ENCODE results near the gene CNTNAP2.

CNTNAP2 gene

GRCh38 chr7:146116521-146117222 lies at the start of gene CNTNAP2:
Gene CNTNAP2, plus strand, starts transcription at chr7:146116801. Its CDS starts 76 bp downstream, at chr7:146116877.
- no peak for DNase-seq (ENCODE audit: low read depth)

GRCh38 chr7:146067880-146068279 lies 48.7 kb upstream of the CNTNAP2 start:
- no peak for DNase-seq (ENCODE audit: low read depth)

DNA sequence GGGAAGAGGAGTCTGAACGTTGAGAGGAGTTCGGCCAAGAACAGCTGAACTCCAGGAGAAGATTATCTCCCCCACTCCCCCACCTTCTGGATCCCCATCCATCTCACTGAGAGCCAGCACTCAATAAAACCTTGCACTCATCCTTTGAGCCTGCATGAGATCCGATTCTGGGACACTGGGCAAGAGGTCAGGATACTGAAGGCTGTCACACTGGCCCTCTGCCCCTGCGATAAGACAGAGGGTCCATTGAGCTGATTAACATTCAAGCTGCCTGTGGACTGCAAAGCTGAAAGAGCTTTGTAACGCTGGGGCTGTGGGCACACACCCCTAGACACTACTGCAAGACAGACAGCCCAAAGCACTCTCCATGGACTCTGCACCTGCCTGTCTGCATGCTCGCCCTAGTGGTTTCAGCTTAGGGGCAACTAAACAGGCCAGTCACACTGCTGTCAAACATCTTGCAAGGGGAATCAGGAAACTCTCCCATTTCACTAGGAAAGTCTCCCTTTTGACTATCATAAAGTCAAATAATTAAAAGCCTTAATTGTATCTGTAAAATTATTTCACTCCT lies 42.3 kb upstream of the CNTNAP2 start:
- no peak for DNase-seq (ENCODE audit: low read depth)

- DNase-seq (ENCODE audit: low read depth): no peak
These were observed 40.3 kb upstream of the CNTNAP2 start for GRCh38 chr7:146076344-146076743.

DNA sequence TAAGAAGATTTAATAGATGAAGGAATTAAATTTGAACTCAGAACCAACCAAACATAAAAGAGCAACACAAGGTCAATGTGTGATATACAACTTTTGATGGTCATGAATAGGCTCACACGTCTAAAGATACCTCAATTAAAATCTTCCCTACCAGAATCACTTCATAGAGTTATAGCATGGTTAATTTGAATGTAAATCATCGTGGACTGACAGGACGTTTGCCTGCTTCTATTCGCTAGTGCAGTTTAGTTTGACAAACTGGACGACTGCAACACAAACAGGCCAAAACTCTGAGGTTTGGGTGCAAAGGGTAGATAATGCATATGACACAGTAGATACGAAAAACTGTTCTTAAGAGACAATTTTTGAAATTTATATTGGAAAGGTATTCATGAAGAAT lies 32.5 kb upstream of the CNTNAP2 start:
- DNase-seq (ENCODE audit: low read depth): no peak

DNA sequence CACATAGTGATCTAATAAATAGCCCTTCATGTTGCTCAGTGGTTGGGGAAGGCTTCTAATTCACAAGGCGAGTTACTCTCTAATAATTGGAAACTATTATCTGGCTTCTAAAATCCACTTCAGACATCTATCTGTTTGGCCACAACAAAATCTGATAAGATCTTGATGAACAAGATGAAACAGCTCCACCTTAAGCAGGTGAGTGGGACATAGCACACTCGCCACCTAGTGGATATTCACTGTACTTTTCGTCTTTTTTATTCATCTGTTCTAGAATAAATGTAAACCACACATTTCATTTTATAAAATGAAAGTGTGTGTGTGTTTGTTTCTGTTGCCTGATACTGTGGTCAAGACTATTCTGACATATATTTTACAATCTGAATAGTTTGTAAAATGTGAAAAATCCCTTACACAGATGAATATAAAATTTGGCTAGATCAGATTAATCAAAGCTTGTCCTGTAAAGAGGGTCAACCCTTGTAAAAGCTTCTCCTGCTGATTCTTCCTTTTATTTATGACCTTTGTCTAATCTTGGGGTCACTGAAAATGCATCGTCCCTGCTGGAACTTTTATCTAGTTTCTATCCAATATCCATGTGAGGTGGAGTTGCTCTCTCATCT lies 26.5 kb upstream of the CNTNAP2 start:
- no peak for DNase-seq (ENCODE audit: low read depth)

DNA sequence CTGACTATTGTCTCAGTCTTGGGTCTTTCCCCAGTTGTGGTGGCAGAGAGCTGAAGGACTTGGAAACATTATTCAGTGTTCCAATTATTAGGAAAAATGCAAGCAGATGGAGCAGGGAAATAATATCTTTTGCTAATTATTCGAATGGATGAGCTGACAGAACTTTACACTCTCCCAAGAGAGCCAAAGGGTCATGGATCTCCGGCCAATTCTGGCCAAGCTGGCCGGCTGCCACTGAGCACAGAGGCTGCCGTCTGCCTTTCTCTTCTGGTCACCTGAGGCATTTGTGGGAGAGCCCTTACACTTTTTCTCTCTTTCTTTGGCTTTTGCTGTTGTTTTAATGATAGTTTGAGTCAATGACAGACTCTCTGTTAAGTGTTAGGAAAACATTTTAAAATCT lies 22.2 kb upstream of the CNTNAP2 start:
- DNase-seq (ENCODE audit: low read depth): no peak

DNA sequence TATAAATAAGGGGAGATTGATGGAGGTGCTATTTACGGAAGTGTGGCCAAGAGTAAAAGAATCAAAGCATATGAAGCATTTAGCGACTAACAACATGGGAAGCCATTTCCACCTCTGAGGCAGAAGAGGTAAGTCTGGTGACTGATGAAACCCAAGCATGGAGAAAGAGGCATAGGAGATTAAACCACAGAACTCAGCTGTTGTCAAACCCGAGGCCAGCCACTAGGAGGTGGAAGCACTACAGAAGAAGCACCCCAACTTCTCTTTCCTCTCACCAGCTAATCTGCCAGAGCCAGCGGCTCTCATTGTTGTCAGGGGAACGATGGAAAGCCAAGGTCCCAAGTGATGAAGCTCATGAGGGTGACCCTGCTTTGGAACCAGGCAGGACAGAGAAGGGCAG lies 19.6 kb upstream of the CNTNAP2 start:
- DNase-seq (ENCODE audit: low read depth): no peak

DNA sequence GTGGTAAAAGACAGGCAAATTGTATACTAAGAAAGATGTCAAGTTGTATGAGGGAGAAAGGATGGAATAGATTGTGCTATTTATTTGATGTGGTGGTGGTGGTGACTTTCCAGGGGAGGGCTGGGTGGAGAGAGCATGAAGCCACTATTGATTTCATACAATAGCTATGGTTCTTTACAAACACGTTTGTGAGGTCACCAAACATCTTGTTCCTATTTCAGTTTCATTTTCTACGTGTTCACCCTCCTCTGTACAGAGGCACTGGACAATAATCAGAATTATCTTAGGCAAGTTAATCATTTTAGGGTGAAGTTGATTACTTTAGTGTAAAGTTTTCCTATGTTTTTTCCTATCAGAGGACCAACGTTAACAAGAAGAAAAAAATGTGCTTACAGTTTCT lies 10.3 kb upstream of the CNTNAP2 start:
- no peak for DNase-seq (ENCODE audit: low read depth)

GRCh38 chr7:146112755-146113154 lies 3.8 kb upstream of the CNTNAP2 start:
- no peak for DNase-seq (ENCODE audit: low read depth)

DNA sequence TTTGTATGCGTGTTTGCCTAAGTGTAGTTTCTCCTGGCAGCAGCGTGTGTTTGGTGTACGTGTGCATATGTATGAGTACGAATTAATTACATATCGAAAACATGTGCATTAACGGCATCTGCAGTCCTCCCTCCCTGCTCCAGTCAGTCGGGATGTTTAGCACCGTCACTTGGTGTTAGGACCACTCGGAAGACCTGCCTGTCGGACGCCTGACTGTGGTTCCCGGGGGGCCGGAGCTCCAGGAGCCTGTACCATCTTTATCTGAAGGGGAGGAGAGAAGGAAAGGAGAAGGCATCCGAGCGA lies 1.1 kb upstream of the CNTNAP2 start:
- DNase-seq (ENCODE audit: low read depth): no peak

GRCh38 chr7:146115851-146116520 lies 615 bp upstream of the CNTNAP2 start:
- no peak for DNase-seq (ENCODE audit: low read depth)

- no peak for DNase-seq (ENCODE audit: low read depth)
These were observed 975 bp downstream of the CNTNAP2 start for GRCh38 chr7:146117576-146117975.

DNA sequence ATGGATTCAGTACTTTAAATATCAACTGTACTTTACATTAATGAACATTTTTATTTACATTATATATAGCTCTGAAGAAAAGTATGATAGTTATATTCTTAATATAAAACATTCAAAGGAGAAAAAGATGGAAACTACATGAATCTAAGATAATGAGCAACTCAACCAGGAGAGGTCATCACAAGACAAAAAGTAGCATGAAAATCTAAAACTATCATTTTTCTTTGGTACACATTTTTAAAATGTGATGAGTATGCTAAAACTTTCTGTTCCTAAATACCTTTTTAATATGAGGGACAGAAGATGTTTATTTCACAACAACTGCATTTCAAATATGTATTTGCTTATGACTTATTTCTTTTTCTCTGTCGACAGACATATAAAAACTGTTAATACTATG lies 2.4 kb downstream of the CNTNAP2 start:
- DNase-seq (ENCODE audit: low read depth): no peak

DNA sequence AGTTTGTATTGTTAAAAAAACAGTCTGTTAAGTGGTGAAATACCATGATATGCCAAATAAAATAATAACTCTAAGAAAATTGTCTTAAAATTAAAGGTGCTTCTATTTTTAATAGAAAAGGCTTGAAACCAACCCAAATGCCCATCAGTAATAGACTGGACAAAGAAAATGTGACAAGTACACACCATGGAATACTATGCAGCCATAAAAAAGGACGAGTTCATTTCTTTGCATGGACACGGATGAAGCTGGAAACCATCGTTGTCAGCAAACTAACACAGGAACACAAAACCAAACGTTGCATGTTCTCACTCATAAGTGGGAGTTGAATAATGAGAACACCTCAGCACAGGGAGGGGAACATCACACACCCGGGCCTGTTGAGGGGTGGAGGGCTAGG lies 7.1 kb downstream of the CNTNAP2 start:
- no peak for DNase-seq (ENCODE audit: low read depth)

- DNase-seq (ENCODE audit: low read depth): no peak
These were observed 10.3 kb downstream of the CNTNAP2 start for GRCh38 chr7:146126767-146127509.

DNA sequence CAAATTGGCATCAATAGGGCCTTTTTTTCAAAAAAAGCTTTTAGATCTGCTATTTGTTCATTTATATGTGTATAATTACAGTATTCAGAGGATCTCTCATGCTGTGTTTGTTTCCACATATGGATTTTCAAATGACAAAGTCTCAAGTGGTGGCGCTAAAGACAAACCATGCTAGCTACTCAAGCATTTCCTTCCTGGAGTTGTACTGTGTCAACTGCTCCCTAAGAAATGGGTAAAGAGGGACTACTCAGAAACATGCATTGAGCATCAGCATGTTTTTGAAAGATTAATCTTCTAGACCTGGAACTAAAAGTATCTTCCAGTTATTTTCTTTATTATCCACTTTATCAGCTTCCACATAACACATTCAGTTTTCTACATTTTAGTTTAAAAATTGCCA lies 12.7 kb downstream of the CNTNAP2 start:
- no peak for DNase-seq (ENCODE audit: low read depth)

DNA sequence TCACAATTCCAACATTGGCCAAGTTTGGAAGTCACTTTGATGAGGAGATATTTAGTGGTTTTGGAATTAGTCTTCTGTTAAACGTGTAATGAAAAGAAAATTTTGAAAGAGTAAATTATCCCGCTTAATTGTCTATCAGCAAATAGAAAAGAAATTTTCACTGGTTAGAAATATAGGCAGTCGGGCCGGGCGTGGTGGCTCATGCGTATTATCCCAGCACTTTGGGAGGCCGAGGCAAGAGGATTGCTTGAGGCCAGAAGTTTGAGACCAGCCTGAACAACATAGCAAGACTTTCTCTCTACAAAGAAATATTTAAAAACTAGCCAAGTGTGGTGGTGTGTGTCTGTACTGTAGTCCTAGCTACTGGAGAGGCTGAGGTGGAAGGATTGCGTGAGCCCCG lies 13.4 kb downstream of the CNTNAP2 start:
- no peak for DNase-seq (ENCODE audit: low read depth)

- DNase-seq (ENCODE audit: low read depth): no peak
These were observed 15.1 kb downstream of the CNTNAP2 start for GRCh38 chr7:146131701-146132100.

DNA sequence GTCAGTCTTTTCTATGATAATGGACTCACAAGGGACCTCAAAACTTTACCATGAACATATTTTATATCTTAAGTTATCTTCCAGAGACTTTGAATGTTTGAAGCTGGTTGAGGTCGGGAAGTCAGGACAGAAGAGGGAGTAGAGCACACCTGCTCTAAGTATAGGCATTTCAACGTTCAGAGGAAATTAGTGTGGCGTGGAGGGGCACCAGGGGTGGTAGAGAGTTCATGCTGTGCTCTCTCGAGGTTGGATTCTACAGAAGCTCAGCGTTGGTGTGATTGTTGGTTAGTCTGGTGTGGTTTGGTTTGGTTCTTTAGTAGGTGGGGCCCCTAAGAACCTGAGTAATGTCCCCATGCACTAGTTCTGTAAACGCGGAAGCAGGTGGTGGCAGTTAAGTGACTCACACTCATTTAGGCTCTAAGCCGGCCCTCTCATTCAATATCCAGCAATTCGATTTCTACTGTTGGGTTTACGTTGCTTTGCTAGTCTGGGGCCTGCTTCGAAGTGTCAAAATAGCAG lies 19.8 kb downstream of the CNTNAP2 start:
- no peak for DNase-seq (ENCODE audit: low read depth)

DNA sequence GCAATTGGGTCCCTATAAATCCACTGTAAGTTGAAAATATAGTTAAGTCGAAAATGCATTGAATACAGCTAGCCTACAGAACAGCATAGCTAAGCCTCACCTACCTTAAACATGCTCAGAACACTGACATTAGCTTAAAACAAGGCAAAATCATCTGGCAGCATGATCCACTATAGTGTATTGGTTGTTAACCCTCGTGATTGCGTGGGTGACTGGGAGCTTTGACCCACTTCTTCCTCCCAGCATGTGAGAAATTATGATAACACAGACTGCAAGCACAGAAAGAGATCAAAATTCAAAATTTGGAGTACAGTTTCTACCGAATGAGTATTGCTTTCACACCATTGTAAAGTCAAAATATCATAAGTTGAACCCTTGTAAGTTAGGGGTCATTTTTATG lies 22.3 kb downstream of the CNTNAP2 start:
- no peak for DNase-seq (ENCODE audit: low read depth)

GRCh38 chr7:146146831-146147486 lies 30.4 kb downstream of the CNTNAP2 start:
- no peak for DNase-seq (ENCODE audit: low read depth)

Data from activated T-cell treated with anti-CD3 and anti-CD28 coated beads for 24 hours (primary cell).